Prostate gland (tissue), 2 donors: ENCODE data around the gene ATP6V1G2.

Source experiments
- CTCF ChIP-seq, 4 experiments: fragments of 200-600 bp in 2 of 4; fragments of 450-650 bp in 2 of 4; sonication (generic) in 2 of 4; IDR thresholded peaks; 1 replicate in 3 of 4; 2 replicates in 1 of 4; pipeline ENCODE4 v1.5.1; 2016 to 2019; ENCODE audit warnings: antibody characterized with exemption in 4 of 4, mild to moderate bottlenecking in 2 of 4, moderate library complexity in 2 of 4
- POLR2A ChIP-seq: fragments of 450-650 bp; IDR thresholded peaks from one replicate; pipeline ENCODE4 v1.6.1; 2016; ENCODE audit warnings: antibody characterized with exemption, mild to moderate bottlenecking

GRCh38 chr6:31535538-31536324 is 10.7 kb downstream of the ATP6V1G2 start:
- TF ChIP-seq CTCF (IDR thresholded peaks at IDR 0.05) (no peak), POLR2A (no peak)
